Colon (tissue), 2 donors: ENCODE results near the gene PGRMC2.

Source experiments
- FAIRE-seq: peaks from 2 replicates; lab custom pipeline; 2012; peaks lifted over from hg19 to GRCh38; lab: Jason Lieb, UNC
- donor health status: control.
- donor health status: control.

The PGRMC2 gene

DNA sequence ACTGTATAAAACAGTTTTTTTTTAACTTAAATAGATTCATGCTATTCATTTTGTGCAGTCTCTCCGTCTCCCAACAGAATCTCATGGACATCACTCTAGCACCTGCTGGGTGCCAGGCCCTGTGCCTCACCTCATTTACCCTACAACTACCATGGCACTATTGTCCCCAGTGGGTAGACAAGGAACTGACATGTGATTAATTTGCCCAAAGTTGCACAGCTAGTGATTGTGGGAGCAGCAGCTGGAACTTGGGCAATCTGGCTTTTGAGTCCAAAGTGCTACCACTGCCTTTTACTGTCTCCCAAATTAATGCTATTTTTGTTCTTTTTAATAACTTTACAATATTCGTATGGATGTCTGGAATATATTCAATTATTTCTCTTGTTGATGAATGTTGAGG, 11.2 kb upstream of the PGRMC2 start:
- no peak for FAIRE-seq

DNA sequence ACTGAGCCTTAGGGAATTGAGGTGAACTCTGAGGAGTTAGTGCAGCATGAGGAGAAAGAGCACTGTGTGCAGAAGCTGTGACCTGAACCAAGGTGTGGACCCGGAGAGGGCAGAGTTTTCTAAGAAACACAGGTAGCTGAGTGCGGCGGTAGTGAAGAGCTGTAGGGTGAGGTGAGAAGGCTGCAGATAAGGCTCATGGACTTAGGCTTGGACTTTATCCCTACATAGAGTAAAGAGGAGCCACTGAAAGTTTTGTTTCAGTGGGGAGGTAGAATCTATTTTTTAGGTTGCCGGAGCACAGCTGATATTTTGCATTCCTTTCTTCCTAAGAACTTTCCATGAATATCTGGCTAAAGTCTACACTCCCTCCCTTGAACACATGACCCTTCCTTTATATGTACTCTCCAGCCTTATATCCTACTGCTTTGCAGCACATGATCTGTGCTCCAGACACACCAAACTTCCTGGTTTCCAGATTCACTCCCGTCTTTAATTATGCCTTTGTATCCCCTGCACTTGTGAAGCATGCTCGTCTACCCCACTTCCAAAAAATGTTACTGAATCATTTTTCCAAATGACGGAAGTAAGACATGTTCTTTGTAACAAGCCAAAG, 10.6 kb upstream of the PGRMC2 start:
- no peak for FAIRE-seq

DNA sequence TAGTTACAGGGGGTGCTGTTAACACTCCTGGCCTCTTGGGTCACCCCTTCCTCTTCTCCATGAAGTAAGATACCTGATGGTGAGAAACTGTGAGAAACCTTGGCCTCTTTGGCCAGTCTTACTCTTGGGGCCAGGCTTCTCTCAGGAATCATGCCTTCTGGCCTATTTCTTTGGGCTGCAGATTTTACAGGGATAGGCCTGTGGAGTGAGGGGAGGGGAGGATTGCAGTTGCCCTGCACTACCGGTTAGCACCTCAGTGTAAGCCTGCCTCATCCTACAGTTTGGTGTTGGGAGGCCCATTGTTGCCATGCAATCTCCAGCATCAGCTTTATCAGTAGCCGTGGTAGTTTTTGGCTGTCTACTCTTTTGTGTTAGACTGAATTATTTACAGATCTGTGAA, 7.6 kb upstream of the PGRMC2 start:
- FAIRE-seq: no peak

GRCh38 chr4:128294464-128294863, 6.9 kb upstream of the PGRMC2 start:
- no peak for FAIRE-seq

DNA sequence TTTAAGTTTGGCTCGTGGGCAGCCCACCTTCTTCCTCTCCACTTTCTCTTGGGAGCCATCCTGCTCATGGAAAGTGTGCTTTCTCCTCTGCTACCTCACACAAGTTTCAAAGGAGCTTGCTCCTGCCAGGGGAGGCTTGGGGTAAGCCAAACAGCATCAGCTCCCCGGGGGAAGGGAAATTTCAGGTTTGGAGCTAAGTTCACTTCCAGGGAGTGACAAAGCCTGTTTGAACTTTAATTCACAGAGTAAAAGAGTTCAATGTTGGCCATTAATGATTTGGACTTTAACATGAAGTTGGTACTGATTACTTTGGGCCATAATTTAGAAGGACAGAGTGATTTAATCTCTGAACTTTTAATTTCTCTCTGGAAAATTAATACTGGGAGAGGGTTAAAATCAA, 4.7 kb upstream of the PGRMC2 start:
- no peak for FAIRE-seq

DNA sequence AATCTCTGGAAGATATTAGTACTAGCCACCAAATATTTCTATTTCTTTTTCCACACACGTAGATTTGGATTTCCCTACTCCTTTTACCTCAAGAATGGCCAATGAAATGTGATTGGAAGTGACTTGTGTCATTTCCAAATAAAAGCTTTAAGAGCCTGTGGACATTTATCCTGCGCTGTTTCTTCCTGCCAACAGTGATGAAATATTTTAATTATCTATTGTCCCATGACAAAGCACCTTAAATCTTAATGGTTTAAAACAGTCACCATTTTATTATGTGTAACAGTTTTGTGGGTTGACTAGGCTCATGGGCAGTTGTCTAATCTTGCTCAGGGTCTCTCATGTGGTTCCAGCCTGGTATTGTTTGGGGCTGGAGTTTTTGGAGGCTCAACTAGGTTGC, 3.5 kb upstream of the PGRMC2 start:
- FAIRE-seq: no peak

DNA sequence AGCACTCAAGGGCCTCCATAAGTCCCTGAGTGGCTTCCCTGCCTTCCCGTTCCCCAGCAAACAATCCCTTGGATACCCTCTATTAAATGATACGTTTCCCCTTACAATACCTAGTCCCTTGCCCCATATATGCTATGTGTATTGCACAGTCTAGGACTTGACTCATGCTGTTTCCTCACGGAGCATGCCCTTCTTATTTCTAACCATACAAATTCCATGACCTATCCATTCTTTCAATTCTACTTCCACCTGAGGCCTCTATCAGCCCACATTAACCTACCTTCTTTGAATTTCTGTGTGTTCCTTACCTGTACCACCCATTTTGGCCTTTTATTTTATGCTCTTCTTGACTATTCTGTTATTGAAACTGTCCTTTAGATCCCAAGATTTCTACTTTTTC, 2.9 kb upstream of the PGRMC2 start:
- FAIRE-seq: no peak

- FAIRE-seq: no peak
Measured at GRCh38 chr4:128289523-128290158, 2.0 kb upstream of the PGRMC2 start.

- no peak for FAIRE-seq
Measured at GRCh38 chr4:128288689-128289106, 1.1 kb upstream of the PGRMC2 start.

DNA sequence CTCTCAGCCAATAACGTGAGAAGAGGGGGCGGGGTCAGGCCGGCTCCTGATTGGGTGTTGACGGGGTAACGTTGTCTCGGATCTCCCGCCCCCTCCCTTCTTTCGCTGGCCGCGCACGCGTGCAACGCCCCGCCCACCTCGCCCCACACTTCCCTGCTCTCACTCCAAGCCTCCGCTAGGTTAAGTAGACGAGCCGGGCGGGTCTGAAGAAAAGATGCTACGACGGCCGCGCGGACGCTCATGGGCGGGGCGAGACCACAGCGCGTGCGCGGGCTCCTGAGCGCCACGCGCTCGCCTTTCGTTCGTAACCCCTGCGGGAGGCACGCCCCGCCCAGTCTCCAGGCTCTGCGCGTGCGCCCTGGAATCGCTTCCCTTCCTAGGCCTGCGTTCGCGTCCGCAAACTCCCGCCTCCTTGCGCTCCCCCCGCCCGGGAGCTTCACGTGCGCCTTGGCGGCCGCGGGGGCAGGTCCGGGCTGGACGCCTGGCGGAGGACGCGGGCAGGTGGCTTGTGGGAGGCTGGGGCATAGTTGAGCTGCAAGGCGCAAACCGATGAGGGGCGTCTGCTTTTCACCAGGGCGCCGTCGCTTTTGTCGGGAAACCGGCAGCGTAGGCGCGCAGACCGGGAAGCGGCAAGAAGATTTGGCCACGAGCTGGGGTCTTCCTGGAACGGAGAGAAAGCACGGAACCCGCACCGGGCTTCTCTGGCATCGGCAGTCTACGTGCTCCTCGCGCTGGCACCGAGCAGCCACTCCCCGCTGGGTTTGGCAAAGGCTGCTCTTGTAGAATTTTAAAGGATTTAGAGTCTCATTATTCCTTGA, 467 bp upstream of the PGRMC2 start:
- no peak for FAIRE-seq

GRCh38 chr4:128286474-128287058, 1.0 kb downstream of the PGRMC2 start:
- no peak for FAIRE-seq

- no peak for FAIRE-seq
Measured at GRCh38 chr4:128285085-128285997, 2.3 kb downstream of the PGRMC2 start.

- FAIRE-seq: peak; percentile 24
Measured at GRCh38 chr4:128284317-128284716, 3.3 kb downstream of the PGRMC2 start.

DNA sequence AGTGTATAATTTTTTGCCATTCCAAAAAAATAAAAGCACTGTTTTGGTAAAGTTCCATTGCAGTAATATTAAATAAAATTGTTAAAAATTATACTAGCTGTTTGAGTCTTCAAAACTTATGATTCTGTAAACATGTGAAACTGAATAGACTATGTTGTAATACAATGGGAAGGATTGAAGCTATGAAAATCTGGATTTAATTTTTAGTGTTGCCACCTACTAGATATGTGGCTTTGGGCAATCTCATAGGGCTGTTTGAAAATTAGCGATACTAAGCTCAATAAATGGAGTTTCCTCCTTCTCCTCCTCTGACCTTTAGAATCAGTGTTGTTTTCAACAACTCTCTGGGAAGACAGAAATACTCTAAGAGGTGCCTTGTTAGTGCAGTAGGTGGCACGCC, 4.5 kb downstream of the PGRMC2 start:
- no peak for FAIRE-seq

GRCh38 chr4:128282516-128282915, 5.1 kb downstream of the PGRMC2 start:
- no peak for FAIRE-seq

- no peak for FAIRE-seq
Measured at GRCh38 chr4:128281354-128281753, 6.3 kb downstream of the PGRMC2 start.

DNA sequence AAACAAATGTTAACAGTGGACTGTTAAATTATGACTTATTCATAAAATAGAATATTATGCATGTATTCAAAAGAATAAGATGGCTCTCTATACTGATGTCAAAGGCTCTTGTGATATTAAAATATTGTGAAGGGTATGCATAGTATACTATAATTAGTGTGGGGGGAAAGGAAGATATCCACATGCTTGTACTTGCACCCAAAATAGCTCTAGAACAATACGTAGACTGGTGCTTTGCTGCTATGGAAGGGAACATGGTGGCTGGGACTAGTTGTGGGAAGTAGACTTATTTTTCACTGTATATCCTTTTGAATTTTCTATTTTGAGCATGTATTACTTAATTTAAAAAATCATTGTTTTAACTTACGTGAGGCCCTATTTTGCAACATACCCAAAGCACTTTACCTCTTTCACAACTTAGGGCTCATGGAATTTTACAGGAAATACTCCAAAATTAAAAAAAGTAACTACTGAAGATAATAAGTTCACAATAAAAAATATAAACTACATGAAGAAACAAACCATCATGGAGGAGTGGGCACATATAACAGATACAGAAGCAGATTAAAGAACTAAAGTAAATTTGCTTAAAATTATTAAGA, 7.9 kb downstream of the PGRMC2 start:
- FAIRE-seq: no peak

DNA sequence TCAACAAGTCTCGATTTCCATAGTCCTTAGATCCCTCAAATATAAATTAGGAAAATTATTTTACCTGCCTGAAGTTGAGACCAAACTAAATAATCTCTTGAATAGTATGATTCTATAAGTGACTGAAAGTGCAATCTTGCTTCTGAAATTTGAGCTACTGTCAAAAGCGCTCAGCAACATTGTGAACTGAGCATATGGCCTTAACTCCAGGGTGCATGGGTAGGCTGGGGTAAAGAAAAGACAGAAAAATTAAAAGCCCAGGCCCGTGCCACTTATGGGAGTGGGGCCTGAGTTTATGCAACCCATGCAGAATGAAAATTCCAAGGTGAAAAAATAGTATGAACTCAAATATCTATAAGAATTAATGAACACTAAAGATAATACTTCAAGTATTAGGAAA, 9.8 kb downstream of the PGRMC2 start:
- FAIRE-seq: no peak

DNA sequence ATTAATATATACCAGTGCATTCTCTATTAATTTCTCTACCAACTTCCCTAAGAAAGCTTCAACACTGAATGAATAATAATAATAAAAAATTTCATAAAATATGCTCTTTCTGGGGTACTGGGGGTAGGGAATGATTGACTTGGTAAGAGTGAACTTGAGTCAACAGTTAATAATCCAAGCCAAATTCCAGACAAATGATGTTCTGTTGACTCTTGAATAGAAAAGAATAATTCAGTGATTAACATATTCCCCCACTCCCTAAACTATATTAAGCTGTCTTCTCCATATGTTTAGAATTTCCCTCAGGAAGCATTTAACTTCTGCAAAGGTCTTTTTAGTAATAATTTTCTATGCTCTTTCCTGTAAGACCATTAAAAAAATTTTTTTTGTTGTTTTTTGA, 12.3 kb downstream of the PGRMC2 start:
- FAIRE-seq: no peak

GRCh38 chr4:128271551-128271950, 16.1 kb downstream of the PGRMC2 start:
- FAIRE-seq: no peak

DNA sequence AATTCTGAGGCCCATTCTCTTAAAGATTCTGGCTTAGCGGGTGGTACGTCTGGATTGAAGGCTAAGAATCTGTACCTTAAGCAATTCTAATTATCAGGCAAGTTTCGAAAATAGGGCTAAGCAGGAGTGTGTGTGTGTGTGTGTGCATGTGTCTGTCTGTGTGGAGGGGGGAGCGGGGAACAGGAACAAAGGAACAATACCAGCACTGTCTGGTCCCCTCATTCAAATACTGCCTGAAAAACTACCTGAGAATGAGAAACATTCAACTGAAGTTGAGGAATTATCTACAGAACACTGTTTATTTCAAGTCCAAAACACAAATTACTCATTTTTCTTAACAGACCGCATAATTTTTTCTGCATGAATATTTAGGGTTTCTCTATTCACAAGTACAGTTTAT, 18.6 kb downstream of the PGRMC2 start:
- FAIRE-seq: no peak

- FAIRE-seq: no peak
Measured at GRCh38 chr4:128267745-128268144, 19.9 kb downstream of the PGRMC2 start.
